Neural cell (in vitro differentiated cells): ENCODE results near the gene ANXA2. TPM values are rescaled to one million over a fixed set of nuclear protein-coding genes. Genes with fewer than 3 reads are reported as not detected.

Source experiments
- H2AFZ ChIP-seq: fragments of 200-600, 300-800 bp; sonication (generic), shearing (Covaris generic); 2 replicates; pipeline ENCODE4 v1.6.0; 2014; ENCODE audit warnings: low read depth, mild to moderate bottlenecking, antibody characterized with exemption, low read length, moderate library complexity
- H3F3A ChIP-seq: fragments of 200-600 bp; shearing (Covaris generic); 2 replicates; pipeline ENCODE4 v1.6.1; 2016; ENCODE audit warnings: mild to moderate bottlenecking, moderate library complexity, mixed read lengths, antibody characterized with exemption, low read length; ENCODE audit not compliant: insufficient read depth, poor library complexity, severe bottlenecking
- H3K27ac ChIP-seq: fragments of 200-600, 300-800 bp; sonication (generic), shearing (Covaris generic); 2 replicates; pipeline ENCODE4 v1.5.1; 2014; ENCODE audit warnings: mild to moderate bottlenecking, low read length, moderate library complexity
- H3K27me3 ChIP-seq: fragments of 300-800, 200-600 bp; sonication (generic), shearing (Covaris generic); 2 replicates; pipeline ENCODE4 v1.6.0; 2014; ENCODE audit warnings: mild to moderate bottlenecking, low read depth, low read length, moderate library complexity; ENCODE audit not compliant: insufficient read depth
- H3K36me3 ChIP-seq: fragments of 300-800, 200-600 bp; sonication (generic), shearing (Covaris generic); 2 replicates; pipeline ENCODE4 v1.5.1; 2014; ENCODE audit warnings: mild to moderate bottlenecking, antibody characterized with exemption, low read length, moderate library complexity; ENCODE audit not compliant: insufficient read depth
- H3K4me2 ChIP-seq: fragments of 300-800, 200-600 bp; sonication (generic), shearing (Covaris generic); 2 replicates; pipeline ENCODE4 v1.6.0; 2014; ENCODE audit warnings: mild to moderate bottlenecking, low read length
- H3K4me3 ChIP-seq: fragments of 300-800, 200-600 bp; sonication (generic), shearing (Covaris generic); 2 replicates; pipeline ENCODE4 v1.5.1; 2014; ENCODE audit warnings: mild to moderate bottlenecking, low read length, moderate library complexity
- H3K79me2 ChIP-seq: fragments of 200-600 bp; shearing (Covaris generic); replicated peaks from 2 replicates; pipeline ENCODE4 v1.6.0; 2014; ENCODE audit warnings: mild to moderate bottlenecking, low read length, moderate library complexity; ENCODE audit not compliant: insufficient read depth
- H3K9ac ChIP-seq: fragments of 300-800, 200-600 bp; sonication (generic), shearing (Covaris generic); 2 replicates; pipeline ENCODE4 v1.6.1; 2016; ENCODE audit warnings: mild to moderate bottlenecking, low read length, mixed read lengths
- H3K9me2 ChIP-seq: fragments of 200-600 bp; shearing (Covaris generic); 2 replicates; pipeline ENCODE4 v1.6.1; 2016; ENCODE audit warnings: mild to moderate bottlenecking, low read length, mixed read lengths; ENCODE audit not compliant: insufficient read depth
- H3K9me3 ChIP-seq: fragments of 200-600, 300-800 bp; sonication (generic), shearing (Covaris generic); 2 replicates; pipeline ENCODE4 v1.6.1; 2016; ENCODE audit warnings: mild to moderate bottlenecking, mixed run types, low read length, moderate library complexity, mixed read lengths
- H4K20me1 ChIP-seq: fragments of 200-600 bp; shearing (Covaris generic); 2 replicates; pipeline ENCODE4 v1.6.1; 2016; ENCODE audit warnings: mild to moderate bottlenecking, mixed run types; ENCODE audit not compliant: insufficient read depth
- EP300 ChIP-seq: fragments of 450-650 bp; conservative IDR thresholded peaks from 2 replicates; pipeline ENCODE4 v1.6.1; 2014; ENCODE audit warnings: antibody characterized with exemption, mild to moderate bottlenecking, moderate library complexity; ENCODE audit not compliant: poor library complexity, severe bottlenecking
- EZH2 ChIP-seq: fragments of 200-600, 300-800 bp; shearing (Covaris generic), sonication (generic); IDR thresholded peaks from 2 replicates; pipeline ENCODE4 v1.6.1; 2014; ENCODE audit warnings: antibody characterized with exemption, low read length, borderline replicate concordance, mild to moderate bottlenecking; ENCODE audit not compliant: insufficient read depth, poor library complexity, severe bottlenecking
- MXI1 ChIP-seq: fragments of 450-650 bp; conservative IDR thresholded peaks from 2 replicates; pipeline ENCODE4 v1.6.1; 2014; ENCODE audit warnings: antibody characterized with exemption, mild to moderate bottlenecking; ENCODE audit not compliant: poor library complexity, severe bottlenecking
- POLR2AphosphoS5 ChIP-seq: IDR thresholded peaks from 2 replicates; pipeline ENCODE4 v1.6.1; 2012
- RAD21 ChIP-seq: fragments of 450-650 bp; conservative IDR thresholded peaks from 2 replicates; pipeline ENCODE4 v1.6.1; 2014; ENCODE audit warnings: antibody characterized with exemption, mild to moderate bottlenecking, moderate library complexity
- REST ChIP-seq: IDR thresholded peaks from 2 replicates; pipeline ENCODE4 v1.6.1; 2012; ENCODE audit warnings: borderline replicate concordance
- SMC3 ChIP-seq: fragments of 450-650 bp; conservative IDR thresholded peaks from 2 replicates; pipeline ENCODE4 v1.6.1; 2014; ENCODE audit warnings: antibody characterized with exemption, mild to moderate bottlenecking, moderate library complexity; ENCODE audit not compliant: poor library complexity
- TAF1 ChIP-seq: IDR thresholded peaks from 2 replicates; pipeline ENCODE4 v1.6.1; 2012; ENCODE audit warnings: low read depth
- polyA plus RNA-seq: library from polyadenylated mRNA; depleted of rRNA; stranded (reverse); fragments of >200 nt; gene quantifications from 2 replicates; pipeline ENCODE4 v1.2.3, GENCODE V29; 2014
- TF ChIP-seq, protein P1 (sequence below): fragments of 450-650 bp; IDR thresholded peaks from 2 replicates; pipeline ENCODE4 v1.5.1; 2014; ENCODE audit warnings: antibody characterized with exemption, mild to moderate bottlenecking, moderate library complexity; ENCODE audit not compliant: poor library complexity, severe bottlenecking

Gene ANXA2
- polyA plus RNA-seq, 1 donor from 2014 or later = 6.2 TPM

GRCh38 chr15:60396100-60396499 is 1.7 kb downstream of the ANXA2 start:
- Histone ChIP-seq H3K27me3 (peaks cover 31% of the 10 kb centered on the region), H3K79me2 (no peaks in the 10 kb centered on the region), H3K27ac (no peak overlapping the region), H3K9ac (no peak overlapping the region), H3K9me3 (no peaks in the 10 kb centered on the region), H4K20me1 (no peaks in the 10 kb centered on the region), H3K4me2 (no peak overlapping the region), H2AFZ (no peak overlapping the region), H3K36me3 (no peaks in the 10 kb centered on the region), H3F3A (no peaks in the 10 kb centered on the region), H3K4me3 (no peak overlapping the region), H3K9me2 (no peaks in the 10 kb centered on the region)
- TF ChIP-seq, protein P1, sequence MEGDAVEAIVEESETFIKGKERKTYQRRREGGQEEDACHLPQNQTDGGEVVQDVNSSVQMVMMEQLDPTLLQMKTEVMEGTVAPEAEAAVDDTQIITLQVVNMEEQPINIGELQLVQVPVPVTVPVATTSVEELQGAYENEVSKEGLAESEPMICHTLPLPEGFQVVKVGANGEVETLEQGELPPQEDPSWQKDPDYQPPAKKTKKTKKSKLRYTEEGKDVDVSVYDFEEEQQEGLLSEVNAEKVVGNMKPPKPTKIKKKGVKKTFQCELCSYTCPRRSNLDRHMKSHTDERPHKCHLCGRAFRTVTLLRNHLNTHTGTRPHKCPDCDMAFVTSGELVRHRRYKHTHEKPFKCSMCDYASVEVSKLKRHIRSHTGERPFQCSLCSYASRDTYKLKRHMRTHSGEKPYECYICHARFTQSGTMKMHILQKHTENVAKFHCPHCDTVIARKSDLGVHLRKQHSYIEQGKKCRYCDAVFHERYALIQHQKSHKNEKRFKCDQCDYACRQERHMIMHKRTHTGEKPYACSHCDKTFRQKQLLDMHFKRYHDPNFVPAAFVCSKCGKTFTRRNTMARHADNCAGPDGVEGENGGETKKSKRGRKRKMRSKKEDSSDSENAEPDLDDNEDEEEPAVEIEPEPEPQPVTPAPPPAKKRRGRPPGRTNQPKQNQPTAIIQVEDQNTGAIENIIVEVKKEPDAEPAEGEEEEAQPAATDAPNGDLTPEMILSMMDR = no peak
- TF ChIP-seq REST (no peak), EP300 (no peak), POLR2AphosphoS5 (no peak), MXI1 (no peak), EZH2 (no peak), TAF1 (no peak), RAD21 (no peak), SMC3 (no peak)

DNA sequence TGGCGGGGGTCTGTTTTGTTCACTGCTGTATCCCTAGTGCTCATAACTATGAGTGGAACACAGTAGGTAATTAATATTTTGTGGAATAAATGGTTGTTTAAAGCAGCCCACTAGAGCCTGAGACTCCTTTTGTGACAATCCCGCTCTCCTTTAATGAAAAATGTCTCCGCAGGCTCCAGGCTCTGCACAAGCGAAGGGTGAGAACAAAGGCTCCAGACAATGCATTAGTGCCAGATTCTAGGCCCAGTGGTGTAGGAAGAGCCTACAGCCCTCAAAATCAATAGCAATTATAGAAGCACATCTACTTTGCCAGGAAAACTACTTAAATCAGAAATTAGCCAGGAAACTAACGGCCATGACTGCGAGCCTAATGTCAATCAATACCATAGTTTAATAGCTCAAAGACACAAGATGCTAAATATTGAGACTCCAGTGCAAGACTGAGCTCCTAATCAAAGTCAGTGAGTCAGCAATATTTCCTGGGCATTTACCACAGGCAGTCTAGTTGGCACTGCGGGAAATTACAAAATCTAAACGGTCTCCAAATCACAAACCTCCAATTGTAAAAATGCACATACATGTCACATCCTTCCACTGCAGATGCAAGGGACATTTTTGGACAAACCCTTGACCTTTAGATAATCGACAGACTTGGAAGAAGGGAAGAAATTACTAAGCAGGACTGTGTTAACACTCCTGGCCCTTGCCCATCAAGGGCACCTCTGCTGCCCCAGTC is 2.3 kb downstream of the ANXA2 start:
- no peak overlapping the region for H3K4me2 ChIP-seq
- H3K9me3 ChIP-seq = no peaks in the 10 kb centered on the region
- TF ChIP-seq POLR2AphosphoS5 = no peak
- no peak for TF ChIP-seq EZH2
- TF ChIP-seq, protein P1 = no peak
- no peak for TF ChIP-seq REST
- TF ChIP-seq TAF1 = no peak
- no peak for TF ChIP-seq EP300
- TF ChIP-seq SMC3 = no peak
- TF ChIP-seq RAD21 = no peak
- TF ChIP-seq MXI1 = no peak
- H3K9me2 ChIP-seq = no peaks in the 10 kb centered on the region
- no peaks in the 10 kb centered on the region for H3F3A ChIP-seq
- H3K27ac ChIP-seq = no peak overlapping the region
- no peak overlapping the region for H3K4me3 ChIP-seq
- no peak overlapping the region for H2AFZ ChIP-seq
- H3K79me2 ChIP-seq = no peaks in the 10 kb centered on the region
- no peaks in the 10 kb centered on the region for H3K36me3 ChIP-seq
- H3K27me3 ChIP-seq = peaks cover 31% of the 10 kb centered on the region
- H3K9ac ChIP-seq = no peak overlapping the region
- H4K20me1 ChIP-seq = no peaks in the 10 kb centered on the region
